Keratinocyte (primary cell): Measurements from ENCODE around the gene ELK3. TPM values are rescaled to one million over a fixed set of nuclear protein-coding genes. Genes with fewer than 3 reads are reported as not detected.

Experiments
- DNase-seq: peaks from one replicate; pipeline ENCODE4 v3.0.0-alpha.2; 2011; ENCODE audit warnings: low read depth, missing footprints, low spot score
- FAIRE-seq: peaks from 2 replicates; lab custom pipeline; 2011; peaks lifted over from hg19 to GRCh38; lab: Jason Lieb, UNC
- H2AFZ ChIP-seq: 2 replicates; pipeline ENCODE4 v1.6.0; 2012; ENCODE audit warnings: low read length, control low read depth, inconsistent platforms; ENCODE audit not compliant: control insufficient read depth
- H3K27ac ChIP-seq: 2 replicates; pipeline ENCODE4 v1.5.1; 2011; ENCODE audit warnings: low read length; ENCODE audit not compliant: control insufficient read depth, insufficient read depth
- H3K27me3 ChIP-seq: 3 replicates; pipeline ENCODE4 v1.6.0; 2011; ENCODE audit warnings: low read length; ENCODE audit not compliant: control insufficient read depth, insufficient read depth; ENCODE audit errors: extremely low read depth
- H3K36me3 ChIP-seq, 2 experiments: 2 replicates in 1 of 2; 3 replicates in 1 of 2; pipeline ENCODE4 v1.5.1; 2011; ENCODE audit warnings: low read length in 2 of 2, mild to moderate bottlenecking in 1 of 2; ENCODE audit not compliant: control insufficient read depth in 2 of 2, insufficient read depth in 2 of 2; ENCODE audit errors: extremely low read depth in 1 of 2
- H3K4me1 ChIP-seq: 3 replicates; pipeline ENCODE4 v1.5.1; 2011; ENCODE audit warnings: low read length; ENCODE audit not compliant: control insufficient read depth, insufficient read depth; ENCODE audit errors: extremely low read depth
- H3K4me2 ChIP-seq: 3 replicates; pipeline ENCODE4 v1.6.0; 2011; ENCODE audit warnings: low read depth, low read length; ENCODE audit not compliant: control insufficient read depth, insufficient read depth; ENCODE audit errors: extremely low read depth
- H3K4me3 ChIP-seq, 3 experiments: fragments of 200-600 bp in 1 of 3; sonication (generic) in 1 of 3; 2 replicates in 2 of 3; 3 replicates in 1 of 3; pipeline ENCODE4 v1.5.1; 2011 to 2016; ENCODE audit warnings: low read length in 3 of 3, mild to moderate bottlenecking in 3 of 3, control low read depth in 2 of 3, inconsistent platforms in 1 of 3, low read depth in 1 of 3, mixed read lengths in 1 of 3, mixed run types in 1 of 3, moderate library complexity in 1 of 3; ENCODE audit not compliant: control insufficient read depth in 2 of 3, insufficient read depth in 2 of 3; ENCODE audit errors: extremely low read depth in 1 of 3
- H3K79me2 ChIP-seq: 2 replicates; pipeline ENCODE4 v1.6.0; 2012; ENCODE audit warnings: low read length; ENCODE audit not compliant: control insufficient read depth, insufficient read depth
- H3K9ac ChIP-seq: 3 replicates; pipeline ENCODE4 v1.6.0; 2011; ENCODE audit warnings: low read length; ENCODE audit not compliant: control insufficient read depth, insufficient read depth; ENCODE audit errors: extremely low read depth
- H3K9me1 ChIP-seq: 3 replicates; pipeline ENCODE4 v1.6.0; 2011; ENCODE audit warnings: low read length; ENCODE audit not compliant: control insufficient read depth, insufficient read depth; ENCODE audit errors: extremely low read depth
- H3K9me3 ChIP-seq: 2 replicates; pipeline ENCODE4 v1.5.1; 2012; ENCODE audit warnings: low read depth, low read length; ENCODE audit not compliant: control insufficient read depth
- H4K20me1 ChIP-seq: 3 replicates; pipeline ENCODE4 v1.6.0; 2011; ENCODE audit warnings: low read length; ENCODE audit not compliant: control insufficient read depth, insufficient read depth; ENCODE audit errors: extremely low read depth
- EZH2 ChIP-seq: IDR thresholded peaks from one replicate; pipeline ENCODE4 v1.6.1; 2012; ENCODE audit warnings: inconsistent platforms, mild to moderate bottlenecking, low read length, moderate library complexity
- dilution Hi-C: fragments of 300-500 bp; cut with MboI; formaldehyde crosslinking; loops from one replicate; pipeline ENCODE4 v1.7.0; 2020; ENCODE audit warnings: low sequenced_read_pairs; ENCODE audit not compliant: extremely low pct_ligation_motif_present
- polyA plus RNA-seq, 5 experiments: library from polyadenylated mRNA; depleted of rRNA in 3 of 5; stranded (reverse) in 3 of 5; stranded (forward) in 1 of 5; unstranded in 1 of 5; fragments of >200 nt; gene quantifications; 1 replicate in 1 of 5; 2 replicates in 3 of 5; 3 replicates in 1 of 5; pipeline versions ENCODE4 v1.2.1 to v1.2.3, GENCODE V29; 2011 to 2012; ENCODE audit warnings: missing spikeins in 2 of 5, low read depth in 1 of 5, low replicate concordance in 1 of 5
- TF ChIP-seq, protein P1 (sequence below), 3 experiments: IDR thresholded peaks in 1 of 3; conservative IDR thresholded peaks in 1 of 3; optimal IDR thresholded peaks in 1 of 3; 2 replicates in 2 of 3; 3 replicates in 1 of 3; pipeline versions ENCODE3 to v1.5.1; 2011; ENCODE audit warnings: low read length in 3 of 3, mild to moderate bottlenecking in 3 of 3, moderate library complexity in 2 of 3, control low read depth in 1 of 3, inconsistent platforms in 1 of 3; ENCODE audit not compliant: insufficient read depth in 2 of 3; ENCODE audit errors: extremely low read depth in 1 of 3

Gene ELK3
- polyA plus RNA-seq, 1 donor (not counting 4 experiments of a cell fraction or from before 2014, with no cell fraction given): 28.2 TPM

GRCh38 chr12:96241846-96242256 is 47.7 kb downstream of the ELK3 start:
- peaks cover 12 to 58% of the 10 kb centered on the region in 2 experiments for H3K36me3 ChIP-seq
- H3K4me1 ChIP-seq: peaks cover 14% of the 10 kb centered on the region
- TF ChIP-seq, protein P1, sequence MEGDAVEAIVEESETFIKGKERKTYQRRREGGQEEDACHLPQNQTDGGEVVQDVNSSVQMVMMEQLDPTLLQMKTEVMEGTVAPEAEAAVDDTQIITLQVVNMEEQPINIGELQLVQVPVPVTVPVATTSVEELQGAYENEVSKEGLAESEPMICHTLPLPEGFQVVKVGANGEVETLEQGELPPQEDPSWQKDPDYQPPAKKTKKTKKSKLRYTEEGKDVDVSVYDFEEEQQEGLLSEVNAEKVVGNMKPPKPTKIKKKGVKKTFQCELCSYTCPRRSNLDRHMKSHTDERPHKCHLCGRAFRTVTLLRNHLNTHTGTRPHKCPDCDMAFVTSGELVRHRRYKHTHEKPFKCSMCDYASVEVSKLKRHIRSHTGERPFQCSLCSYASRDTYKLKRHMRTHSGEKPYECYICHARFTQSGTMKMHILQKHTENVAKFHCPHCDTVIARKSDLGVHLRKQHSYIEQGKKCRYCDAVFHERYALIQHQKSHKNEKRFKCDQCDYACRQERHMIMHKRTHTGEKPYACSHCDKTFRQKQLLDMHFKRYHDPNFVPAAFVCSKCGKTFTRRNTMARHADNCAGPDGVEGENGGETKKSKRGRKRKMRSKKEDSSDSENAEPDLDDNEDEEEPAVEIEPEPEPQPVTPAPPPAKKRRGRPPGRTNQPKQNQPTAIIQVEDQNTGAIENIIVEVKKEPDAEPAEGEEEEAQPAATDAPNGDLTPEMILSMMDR (optimal IDR thresholded peaks at IDR 0.05 in 1 of 3, IDR thresholded peaks at IDR 0.05 in 1 of 3, conservative IDR thresholded peaks at IDR 0.05 in 1 of 3; ENCODE audit: extremely low read depth in 1 of 3, insufficient read depth in 2 of 3, low read length in 3 of 3): no peak
- TF ChIP-seq EZH2: no peak
- peak overlapping the region; percentile 49 for H3K27ac ChIP-seq
- FAIRE-seq (no peak), DNase-seq (no peak)
- peaks cover 81% of the 10 kb centered on the region for H3K79me2 ChIP-seq
- H3K9ac ChIP-seq: no peak overlapping the region
- H4K20me1 ChIP-seq: peaks cover 30% of the 10 kb centered on the region
- H3K4me2 ChIP-seq: no peak overlapping the region
- no peak overlapping the region for H2AFZ ChIP-seq
- no peak overlapping the region for H3K4me3 ChIP-seq
- dilution Hi-C loops: no loop called here
- peaks cover 5% of the 10 kb centered on the region for H3K9me1 ChIP-seq
- no peaks in the 10 kb centered on the region for H3K27me3 ChIP-seq
- H3K9me3 ChIP-seq: no peaks in the 10 kb centered on the region

- Histone ChIP-seq H3K79me2 (peaks cover 89% of the 10 kb centered on the region), H3K4me3 (no peak overlapping the region), H3K36me3 (peaks cover 19 to 61% of the 10 kb centered on the region in 2 experiments), H3K4me1 (peaks cover 7% of the 10 kb centered on the region), H3K4me2 (no peak overlapping the region), H3K27me3 (no peaks in the 10 kb centered on the region), H2AFZ (no peak overlapping the region), H4K20me1 (peaks cover 28% of the 10 kb centered on the region), H3K9me3 (no peaks in the 10 kb centered on the region), H3K27ac (no peak overlapping the region), H3K9me1 (peaks cover 5% of the 10 kb centered on the region), H3K9ac (no peak overlapping the region)
- FAIRE-seq (no peak), DNase-seq (no peak)
- TF ChIP-seq, protein P1 (optimal IDR thresholded peaks at IDR 0.05 in 1 of 3, IDR thresholded peaks at IDR 0.05 in 1 of 3, conservative IDR thresholded peaks at IDR 0.05 in 1 of 3; ENCODE audit: extremely low read depth in 1 of 3, insufficient read depth in 2 of 3, low read length in 3 of 3): no peak
- no peak for TF ChIP-seq EZH2
- dilution Hi-C loops: no loop called here
Observed at GRCh38 chr12:96242597-96242996, 48.4 kb downstream of the ELK3 start.
